Measurements from ENCODE around the gene TFR2. TPM values are rescaled to one million over a fixed set of nuclear protein-coding genes. Genes with fewer than 3 reads are reported as not detected.

The TFR2 gene
- total RNA-seq, 1 donor from 2014 or later: 0.25 TPM

GRCh38 chr7:100642534-100642907 is 1.2 kb upstream of the TFR2 start:
- Histone ChIP-seq H3K27ac (no peak overlapping the region), H3K27me3 (no peaks in the 10 kb centered on the region), H3K9me3 (no peaks in the 10 kb centered on the region), H3K36me3 (no peaks in the 10 kb centered on the region), H3K4me1 (no peaks in the 10 kb centered on the region), H3K4me3 (no peak overlapping the region)
- DNase-seq (ENCODE audit: extremely low spot score in 2 of 2): no peak
- TF ChIP-seq POLR2A (IDR thresholded peaks at IDR 0.05): no peak
- TF ChIP-seq POLR2AphosphoS5 (IDR thresholded peaks at IDR 0.05; ENCODE audit: insufficient read depth in 1 of 2, low read depth in 1 of 2): no peak
- no peak for TF ChIP-seq CTCF (IDR thresholded peaks at IDR 0.05)
- intact Hi-C loops (cut with DNase I): no loop called here

- Histone ChIP-seq H3K27ac (no peak overlapping the region), H3K4me3 (no peak overlapping the region), H3K9me3 (no peaks in the 10 kb centered on the region), H3K4me1 (no peaks in the 10 kb centered on the region), H3K36me3 (no peaks in the 10 kb centered on the region), H3K27me3 (no peaks in the 10 kb centered on the region)
- no peak for DNase-seq (ENCODE audit: extremely low spot score in 2 of 2)
- TF ChIP-seq CTCF (IDR thresholded peaks at IDR 0.05): no peak
- TF ChIP-seq POLR2A (IDR thresholded peaks at IDR 0.05): no peak
- TF ChIP-seq POLR2AphosphoS5 (IDR thresholded peaks at IDR 0.05; ENCODE audit: insufficient read depth in 1 of 2, low read depth in 1 of 2): no peak
- intact Hi-C loops (cut with DNase I): no loop called here
These were observed 645 bp upstream of the TFR2 start for GRCh38 chr7:100641860-100642533.

GRCh38 chr7:100640517-100641440 is 573 bp downstream of the TFR2 start:
- H3K4me3 ChIP-seq: no peak overlapping the region
- no peak for TF ChIP-seq POLR2A (IDR thresholded peaks at IDR 0.05)
- no peak for TF ChIP-seq POLR2AphosphoS5 (IDR thresholded peaks at IDR 0.05; ENCODE audit: insufficient read depth in 1 of 2, low read depth in 1 of 2)
- no peak for TF ChIP-seq CTCF (IDR thresholded peaks at IDR 0.05)
- no peaks in the 10 kb centered on the region for H3K27me3 ChIP-seq
- no peak overlapping the region for H3K27ac ChIP-seq
- DNase-seq (ENCODE audit: extremely low spot score in 2 of 2): no peak
- intact Hi-C loops (cut with DNase I): no loop called here
- no peaks in the 10 kb centered on the region for H3K9me3 ChIP-seq
- no peaks in the 10 kb centered on the region for H3K4me1 ChIP-seq
- no peaks in the 10 kb centered on the region for H3K36me3 ChIP-seq

GRCh38 chr7:100639995-100640516 is 1.3 kb downstream of the TFR2 start:
- Histone ChIP-seq H3K4me3 (no peak overlapping the region), H3K9me3 (no peaks in the 10 kb centered on the region), H3K4me1 (no peaks in the 10 kb centered on the region), H3K27ac (no peak overlapping the region), H3K36me3 (no peaks in the 10 kb centered on the region), H3K27me3 (no peaks in the 10 kb centered on the region)
- no peak for DNase-seq (ENCODE audit: extremely low spot score in 2 of 2)
- intact Hi-C loops (cut with DNase I): no loop called here
- TF ChIP-seq POLR2A (IDR thresholded peaks at IDR 0.05) (no peak), POLR2AphosphoS5 (IDR thresholded peaks at IDR 0.05; ENCODE audit: insufficient read depth in 1 of 2, low read depth in 1 of 2) (no peak), CTCF (IDR thresholded peaks at IDR 0.05) (no peak)
